Panc1 (cell line): ENCODE results near the gene PDIK1L.

Experiments
- CTCF ChIP-seq: fragments of 450-650 bp; IDR thresholded peaks from 2 replicates; pipeline ENCODE4 v1.5.1; 2017; ENCODE audit warnings: mild to moderate bottlenecking
- POLR2AphosphoS5 ChIP-seq: IDR thresholded peaks from 2 replicates; pipeline ENCODE4 v1.6.1; 2012; ENCODE audit warnings: mild to moderate bottlenecking, low read depth, low read length, moderate library complexity
- TF ChIP-seq, protein P1 (sequence below), 2 experiments: IDR thresholded peaks; 2 replicates each; pipeline ENCODE4 v1.6.1; 2011 to 2012; ENCODE audit warnings: low read depth in 2 of 2, control low read depth in 1 of 2, low read length in 1 of 2, mild to moderate bottlenecking in 1 of 2, moderate library complexity in 1 of 2; ENCODE audit not compliant: insufficient read depth in 1 of 2

GRCh38 chr1:26125382-26125781 is 13.8 kb downstream of the PDIK1L start:
- TF ChIP-seq CTCF: no peak
- no peak for TF ChIP-seq POLR2AphosphoS5
- TF ChIP-seq, protein P1, sequence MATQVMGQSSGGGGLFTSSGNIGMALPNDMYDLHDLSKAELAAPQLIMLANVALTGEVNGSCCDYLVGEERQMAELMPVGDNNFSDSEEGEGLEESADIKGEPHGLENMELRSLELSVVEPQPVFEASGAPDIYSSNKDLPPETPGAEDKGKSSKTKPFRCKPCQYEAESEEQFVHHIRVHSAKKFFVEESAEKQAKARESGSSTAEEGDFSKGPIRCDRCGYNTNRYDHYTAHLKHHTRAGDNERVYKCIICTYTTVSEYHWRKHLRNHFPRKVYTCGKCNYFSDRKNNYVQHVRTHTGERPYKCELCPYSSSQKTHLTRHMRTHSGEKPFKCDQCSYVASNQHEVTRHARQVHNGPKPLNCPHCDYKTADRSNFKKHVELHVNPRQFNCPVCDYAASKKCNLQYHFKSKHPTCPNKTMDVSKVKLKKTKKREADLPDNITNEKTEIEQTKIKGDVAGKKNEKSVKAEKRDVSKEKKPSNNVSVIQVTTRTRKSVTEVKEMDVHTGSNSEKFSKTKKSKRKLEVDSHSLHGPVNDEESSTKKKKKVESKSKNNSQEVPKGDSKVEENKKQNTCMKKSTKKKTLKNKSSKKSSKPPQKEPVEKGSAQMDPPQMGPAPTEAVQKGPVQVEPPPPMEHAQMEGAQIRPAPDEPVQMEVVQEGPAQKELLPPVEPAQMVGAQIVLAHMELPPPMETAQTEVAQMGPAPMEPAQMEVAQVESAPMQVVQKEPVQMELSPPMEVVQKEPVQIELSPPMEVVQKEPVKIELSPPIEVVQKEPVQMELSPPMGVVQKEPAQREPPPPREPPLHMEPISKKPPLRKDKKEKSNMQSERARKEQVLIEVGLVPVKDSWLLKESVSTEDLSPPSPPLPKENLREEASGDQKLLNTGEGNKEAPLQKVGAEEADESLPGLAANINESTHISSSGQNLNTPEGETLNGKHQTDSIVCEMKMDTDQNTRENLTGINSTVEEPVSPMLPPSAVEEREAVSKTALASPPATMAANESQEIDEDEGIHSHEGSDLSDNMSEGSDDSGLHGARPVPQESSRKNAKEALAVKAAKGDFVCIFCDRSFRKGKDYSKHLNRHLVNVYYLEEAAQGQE (IDR thresholded peaks at IDR 0.05; ENCODE audit: insufficient read depth in 1 of 2, low read depth in 2 of 2, low read length in 1 of 2): no peak
